Transverse colon (tissue), 4 donors: Measurements from ENCODE around the gene CFD.

ENCODE experiments used
- CTCF ChIP-seq, 5 experiments: fragments of 200-600 bp in 3 of 5; fragments of 450-650 bp in 2 of 5; sonication (generic) in 3 of 5; IDR thresholded peaks; 1 replicate in 2 of 5; 2 replicates in 3 of 5; pipeline ENCODE4 v1.5.1; 2016 to 2017; ENCODE audit warnings: antibody characterized with exemption in 5 of 5, inconsistent platforms in 3 of 5, mild to moderate bottlenecking in 2 of 5, moderate library complexity in 1 of 5
- EP300 ChIP-seq: sonication (generic); formaldehyde crosslinking; IDR thresholded peaks from one replicate; pipeline ENCODE4 v1.6.1; 2017; ENCODE audit warnings: antibody characterized with exemption, low read depth
- POLR2A ChIP-seq: fragments of 450-650 bp; IDR thresholded peaks from one replicate; pipeline ENCODE4 v1.6.1; 2016; ENCODE audit warnings: antibody characterized with exemption, mild to moderate bottlenecking, moderate library complexity
- POLR2AphosphoS5 ChIP-seq, 3 donors: sonication (generic); formaldehyde crosslinking; IDR thresholded peaks; one replicate each; pipeline ENCODE4 v1.6.1; 2016; ENCODE audit warnings: antibody characterized with exemption in 3 of 3

GRCh38 chr19:843180-843835 lies 16.2 kb upstream of the CFD start:
- TF ChIP-seq CTCF (IDR thresholded peaks at IDR 0.05): peak in 1 of 5 experiments; percentile 17
- no peak for TF ChIP-seq POLR2A
- no peak for TF ChIP-seq POLR2AphosphoS5 (IDR thresholded peaks at IDR 0.05)
- TF ChIP-seq EP300: no peak
